Heart left ventricle (tissue), 16 donors: ENCODE measurements around the gene PLA2G4A. TPM values are rescaled to one million over a fixed set of nuclear protein-coding genes. Genes with fewer than 3 reads are reported as not detected.

Experiments used
- ATAC-seq, 4 donors: fragments of 200-7000 bp; cut with Tn5 transposase; one replicate each; pipeline ENCODE4 v1.9.1; 2020 to 2022; ENCODE audit warnings: moderate library complexity in 4 of 4, mild to moderate bottlenecking in 3 of 4, moderate number of reproducible peaks in 1 of 4
- DNase-seq, 5 donors: peaks; one replicate each; pipeline ENCODE4 v3.0.0-alpha.2; 2020
- H3K27ac ChIP-seq, 12 donors: fragments of 200-600 bp; sonication (generic) in 4 of 12; one replicate each; pipeline versions ENCODE4 v1.5.0 to v1.8.0; 2016 to 2022; ENCODE audit warnings: mild to moderate bottlenecking in 2 of 12
- H3K27me3 ChIP-seq, 9 donors: fragments of 200-600 bp; sonication (generic) in 2 of 9; one replicate each; pipeline versions ENCODE4 v1.5.1 to v1.8.0; 2016 to 2022; ENCODE audit warnings: mild to moderate bottlenecking in 3 of 9
- H3K36me3 ChIP-seq, 9 donors: fragments of 200-600 bp; sonication (generic) in 2 of 9; one replicate each; pipeline versions ENCODE4 v1.5.0 to v1.8.0; 2018 to 2022; ENCODE audit warnings: mild to moderate bottlenecking in 2 of 9
- H3K4me1 ChIP-seq, 12 donors: fragments of 200-600 bp; sonication (generic) in 4 of 12; one replicate each; pipeline versions ENCODE4 v1.5.0 to v1.8.0; 2016 to 2022; ENCODE audit warnings: mild to moderate bottlenecking in 3 of 12
- H3K4me3 ChIP-seq, 12 donors: fragments of 200-600 bp; sonication (generic) in 4 of 12; one replicate each; pipeline versions ENCODE4 v1.5.0 to v1.8.0; 2017 to 2022; ENCODE audit warnings: mild to moderate bottlenecking in 9 of 12, moderate library complexity in 4 of 12
- H3K9me3 ChIP-seq, 12 donors: fragments of 200-600 bp; sonication (generic) in 4 of 12; one replicate each; pipeline versions ENCODE4 v1.5.0 to v1.8.0; 2016 to 2022; ENCODE audit warnings: mild to moderate bottlenecking in 1 of 12
- CTCF ChIP-seq, 12 donors: fragments of 200-600 bp; sonication (generic) in 4 of 12; IDR thresholded peaks; one replicate each; pipeline versions ENCODE4 v1.5.0 to v1.8.0; 2018 to 2022; ENCODE audit warnings: antibody characterized with exemption in 12 of 12, mild to moderate bottlenecking in 5 of 12
- POLR2A ChIP-seq, 2 donors: fragments of 450-650 bp; IDR thresholded peaks; one replicate each; pipeline ENCODE4 v1.6.1; 2017; ENCODE audit warnings: antibody characterized with exemption in 2 of 2, mild to moderate bottlenecking in 2 of 2, moderate library complexity in 2 of 2
- WGBS, 4 donors: extraction: QIAGEN DNeasy Blood & Tissue Kit in 2 of 4; methylation state at CpG; one replicate each; pipeline versions ENCODE4 v1.1.5 to v1.1.7; 2013 to 2018; 5-methylcytosine and 5-hydroxymethylcytosine counted together
- intact Hi-C, 10 donors: fragments of 100-400 bp; cut with DNase I; formaldehyde crosslinking; loops; one replicate each; pipeline versions ENCODE4 v1.11.1 to v1.14.2; 2022
- polyA plus RNA-seq, 2 donors: library from polyadenylated mRNA; stranded (reverse); fragments of 200-250 nt; gene quantifications; one replicate each; pipeline ENCODE4 v1.2.3, GENCODE V29; 2013
- total RNA-seq, 9 donors: library from RNA; depleted of rRNA in 2 of 9; stranded (reverse); fragments of >200 nt in 2 of 9; fragmentation: NEBNext Ultra II Directional in 3 of 9; extraction: Animal tissue kit (Norgen Biotek cat#: 25700) in 3 of 9; gene quantifications; one replicate each; pipeline versions ENCODE4 v1.1.0 to v1.2.4, GENCODE V29; 2016 to 2023
- donor health status: ischemic (EF 13 %, LVEDD 7.1; RV severe dilation, severe dysfunction).
- donor health status: healthy with polysubstance abuse.
- donor health status: DM: no; HTN: yes; CAD: no.
- donor health status: DM: no; HTN: no; CAD: no.
- donor health status: ischemic (EF 25% LVEDD 6.9; RV normal size, moderate dysfunction).
- donor health status: ischemic (EF 25% LVEDD 5.7; RV mildly dilated, moderate dysfunction).
- donor health status: healthy.
- donor health status: DM: yes; HTN: yes; CAD: no.
- donor health status: ischemic (EF 35%, LVEDD 5.7; RV mildly dilated, moderate dysfunction).
- donor health status: nonischemic (EF 11% LVEDD 7.7; RV severe dilation, severe dysfunction).
- donor health status: DM: yes; HTN: yes; CAD: no.
- donor health status: PGD.
- donor health status: ischemic (EF 29% LVEDD 5.4; RV normal size, mild dysfunction).
- donor health status: nonischemic (EF 23%, LVEDD 6.1; RV moderate dilation, normal function).

PLA2G4A gene
- total and polyA plus RNA-seq, 11 donors, result 0.91 to 5.8 (median 1.8) TPM

DNA sequence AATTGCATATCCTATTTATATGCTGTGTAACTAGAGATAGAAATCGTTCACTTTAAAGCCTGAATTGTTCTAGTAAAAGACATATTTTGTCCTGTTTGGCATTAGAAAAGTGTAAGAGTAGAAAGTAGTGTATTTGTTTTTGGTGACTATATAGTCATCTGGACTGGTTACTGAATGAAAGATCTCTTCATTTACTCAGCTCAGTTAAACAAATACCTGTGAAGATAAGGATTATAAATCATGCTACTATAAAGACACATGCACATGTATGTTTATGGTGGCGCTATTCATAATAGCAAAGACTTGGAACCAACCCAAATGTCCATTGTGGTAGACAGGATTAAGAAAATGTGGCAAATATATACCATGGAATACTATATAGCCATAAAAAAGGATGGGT is 125.1 kb downstream of the PLA2G4A start:
- no peak overlapping the region for H3K27ac ChIP-seq
- whole genome bisulfite sequencing, 4 donors, result 79 to 85% (median 84%) methylated on average over 2 of the region's 2 CpGs
- H3K9me3 ChIP-seq, result no peaks in the 10 kb centered on the region
- no peaks in the 10 kb centered on the region for H3K27me3 ChIP-seq
- H3K4me1 ChIP-seq, result no peaks in the 10 kb centered on the region
- no peak for DNase-seq
- H3K36me3 ChIP-seq, result peaks cover 0 to 5% (median 0%) of the 10 kb centered on the region in 9 donors
- no peak for ATAC-seq
- intact Hi-C loops, result no loop called here
- H3K4me3 ChIP-seq, result no peak overlapping the region
- TF ChIP-seq POLR2A (IDR thresholded peaks at IDR 0.05) (no peak), CTCF (IDR thresholded peaks at IDR 0.05) (no peak)

- peak in 1 of 5 donors; percentile 27 for DNase-seq
- Histone ChIP-seq H3K4me3 (no peak overlapping the region), H3K4me1 (no peaks in the 10 kb centered on the region), H3K27me3 (no peaks in the 10 kb centered on the region), H3K9me3 (no peaks in the 10 kb centered on the region), H3K36me3 (peaks cover 0 to 5% (median 0%) of the 10 kb centered on the region in 9 donors), H3K27ac (no peak overlapping the region)
- 28 to 33% (median 29%) methylated on average over 2 of the region's 2 CpGs for WGBS, 4 donors
- ATAC-seq, result peak in 1 of 4 donors; percentile 54
- intact Hi-C loops, result no loop called here
- no peak for TF ChIP-seq POLR2A (IDR thresholded peaks at IDR 0.05)
- TF ChIP-seq CTCF (IDR thresholded peaks at IDR 0.05), result no peak
Observed at GRCh38 chr1:186957314-186957713, 128.6 kb downstream of the PLA2G4A start.

DNA sequence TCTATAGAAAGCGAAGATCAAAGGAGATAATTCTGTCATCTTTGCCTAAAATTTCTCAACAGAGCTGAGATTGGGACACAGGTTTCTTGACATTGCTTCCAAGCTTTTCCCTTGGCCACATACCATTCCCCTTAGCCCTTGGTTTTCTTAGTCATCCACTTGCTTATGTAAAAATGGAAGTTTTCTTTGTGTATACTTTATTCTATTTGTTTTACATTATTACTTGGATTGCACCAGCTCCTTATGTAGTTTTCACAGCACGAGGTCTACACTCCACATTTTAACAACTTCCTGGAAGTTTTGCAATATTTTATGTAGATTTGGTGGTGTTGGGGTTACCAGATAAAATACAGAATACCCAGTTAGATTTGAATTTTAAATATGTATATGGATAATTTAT is 129.8 kb downstream of the PLA2G4A start:
- 75 to 85% (median 82%) methylated on average over 2 of the region's 2 CpGs for WGBS, 4 donors
- TF ChIP-seq POLR2A (IDR thresholded peaks at IDR 0.05) (no peak), CTCF (IDR thresholded peaks at IDR 0.05) (no peak)
- DNase-seq (no peak), ATAC-seq (no peak)
- H3K9me3 ChIP-seq, result no peaks in the 10 kb centered on the region
- intact Hi-C loops, result no loop called here
- H3K4me1 ChIP-seq, result no peaks in the 10 kb centered on the region
- no peaks in the 10 kb centered on the region for H3K27me3 ChIP-seq
- H3K36me3 ChIP-seq, result peaks cover 0 to 5% (median 0%) of the 10 kb centered on the region in 9 donors
- no peak overlapping the region for H3K4me3 ChIP-seq
- no peak overlapping the region for H3K27ac ChIP-seq

- ATAC-seq, result no peak
- H3K4me3 ChIP-seq, result no peak overlapping the region
- no peak for TF ChIP-seq CTCF (IDR thresholded peaks at IDR 0.05)
Observed at GRCh38 chr1:186960861-186961260, 132.1 kb downstream of the PLA2G4A start.

More at GRCh38 chr1:186960861-186961260, 132.1 kb downstream of the PLA2G4A start:
- H3K27ac ChIP-seq, result no peak overlapping the region
- no peaks in the 10 kb centered on the region for H3K9me3 ChIP-seq
- H3K27me3 ChIP-seq, result no peaks in the 10 kb centered on the region
- WGBS, 4 donors, result 76 to 93% (median 85%) methylated on average over 1 of the region's 1 CpG
- no peaks in the 10 kb centered on the region for H3K4me1 ChIP-seq
- DNase-seq, result no peak
- peaks cover 0 to 22% (median 0%) of the 10 kb centered on the region in 9 donors for H3K36me3 ChIP-seq
- intact Hi-C loops, result no loop called here
